H1 (cell line): ENCODE measurements around the gene POU6F2. TPM values are rescaled to one million over a fixed set of nuclear protein-coding genes. Genes with fewer than 3 reads are reported as not detected.

ENCODE experiments used
- TAF7 ChIP-seq: optimal IDR thresholded peaks from 2 replicates; pipeline ENCODE3; 2011; ENCODE audit warnings: low read depth, mild to moderate bottlenecking, inconsistent platforms, low read length, moderate library complexity, borderline replicate concordance
- TEAD4 ChIP-seq: IDR thresholded peaks from 2 replicates; pipeline ENCODE4 v1.6.1; 2012; ENCODE audit warnings: low read depth, low read length, inconsistent platforms, mixed read lengths
- polyA plus RNA-seq, 7 experiments: library from polyadenylated mRNA; depleted of rRNA in 3 of 7; stranded (reverse) in 5 of 7; unstranded in 2 of 7; fragments of >200 nt in 5 of 7; fragments of 200-250 nt in 2 of 7; gene quantifications; 1 replicate in 5 of 7; 2 replicates in 1 of 7; 4 replicates in 1 of 7; pipeline versions ENCODE4 v1.2.1 to v1.2.3, GENCODE V29; 2011 to 2013; ENCODE audit warnings: missing spikeins in 2 of 7, mixed read lengths in 2 of 7
- total RNA-seq: library from RNA; stranded (reverse); fragmentation: NEBNext Ultra II Directional; extraction: Animal tissue kit (Norgen Biotek cat#: 25700); gene quantifications from 2 replicates; pipeline ENCODE4 v1.2.1, GENCODE V29; 2021
- TF ChIP-seq, protein P1 (sequence below): fragments of 300-600 bp; sonication (generic); IDR thresholded peaks from 2 replicates; pipeline ENCODE4 v1.7.1; 2012; ENCODE audit warnings: low read length, moderate library complexity, mild to moderate bottlenecking, inconsistent platforms; ENCODE audit not compliant: insufficient replicate concordance

POU6F2 gene
- total and polyA plus RNA-seq, 2 of the 8 experiments (the other 6 are each of a cell fraction or from before 2014, with no cell fraction given): 1.1 to 2.0 TPM

DNA sequence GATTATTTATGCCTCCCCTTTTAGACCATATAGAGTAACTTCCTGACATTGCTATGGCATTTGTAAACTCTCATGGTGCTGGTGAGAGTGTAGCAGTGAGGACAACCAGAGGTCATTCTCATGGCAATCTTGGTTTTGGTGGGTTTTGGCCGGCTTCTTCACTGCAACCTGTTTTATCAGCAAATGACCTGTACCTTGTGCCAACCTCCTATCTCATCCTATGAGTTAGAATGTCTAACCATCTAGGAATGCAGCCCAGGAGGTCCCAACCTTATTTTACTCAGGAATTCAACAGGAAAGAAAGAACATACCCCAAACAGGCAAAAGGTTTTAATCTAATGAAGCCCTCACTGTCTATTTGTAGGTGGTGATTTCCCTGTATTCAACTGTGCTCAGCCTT is 383.1 kb downstream of the POU6F2 start (continued):
- TF ChIP-seq, protein P1, sequence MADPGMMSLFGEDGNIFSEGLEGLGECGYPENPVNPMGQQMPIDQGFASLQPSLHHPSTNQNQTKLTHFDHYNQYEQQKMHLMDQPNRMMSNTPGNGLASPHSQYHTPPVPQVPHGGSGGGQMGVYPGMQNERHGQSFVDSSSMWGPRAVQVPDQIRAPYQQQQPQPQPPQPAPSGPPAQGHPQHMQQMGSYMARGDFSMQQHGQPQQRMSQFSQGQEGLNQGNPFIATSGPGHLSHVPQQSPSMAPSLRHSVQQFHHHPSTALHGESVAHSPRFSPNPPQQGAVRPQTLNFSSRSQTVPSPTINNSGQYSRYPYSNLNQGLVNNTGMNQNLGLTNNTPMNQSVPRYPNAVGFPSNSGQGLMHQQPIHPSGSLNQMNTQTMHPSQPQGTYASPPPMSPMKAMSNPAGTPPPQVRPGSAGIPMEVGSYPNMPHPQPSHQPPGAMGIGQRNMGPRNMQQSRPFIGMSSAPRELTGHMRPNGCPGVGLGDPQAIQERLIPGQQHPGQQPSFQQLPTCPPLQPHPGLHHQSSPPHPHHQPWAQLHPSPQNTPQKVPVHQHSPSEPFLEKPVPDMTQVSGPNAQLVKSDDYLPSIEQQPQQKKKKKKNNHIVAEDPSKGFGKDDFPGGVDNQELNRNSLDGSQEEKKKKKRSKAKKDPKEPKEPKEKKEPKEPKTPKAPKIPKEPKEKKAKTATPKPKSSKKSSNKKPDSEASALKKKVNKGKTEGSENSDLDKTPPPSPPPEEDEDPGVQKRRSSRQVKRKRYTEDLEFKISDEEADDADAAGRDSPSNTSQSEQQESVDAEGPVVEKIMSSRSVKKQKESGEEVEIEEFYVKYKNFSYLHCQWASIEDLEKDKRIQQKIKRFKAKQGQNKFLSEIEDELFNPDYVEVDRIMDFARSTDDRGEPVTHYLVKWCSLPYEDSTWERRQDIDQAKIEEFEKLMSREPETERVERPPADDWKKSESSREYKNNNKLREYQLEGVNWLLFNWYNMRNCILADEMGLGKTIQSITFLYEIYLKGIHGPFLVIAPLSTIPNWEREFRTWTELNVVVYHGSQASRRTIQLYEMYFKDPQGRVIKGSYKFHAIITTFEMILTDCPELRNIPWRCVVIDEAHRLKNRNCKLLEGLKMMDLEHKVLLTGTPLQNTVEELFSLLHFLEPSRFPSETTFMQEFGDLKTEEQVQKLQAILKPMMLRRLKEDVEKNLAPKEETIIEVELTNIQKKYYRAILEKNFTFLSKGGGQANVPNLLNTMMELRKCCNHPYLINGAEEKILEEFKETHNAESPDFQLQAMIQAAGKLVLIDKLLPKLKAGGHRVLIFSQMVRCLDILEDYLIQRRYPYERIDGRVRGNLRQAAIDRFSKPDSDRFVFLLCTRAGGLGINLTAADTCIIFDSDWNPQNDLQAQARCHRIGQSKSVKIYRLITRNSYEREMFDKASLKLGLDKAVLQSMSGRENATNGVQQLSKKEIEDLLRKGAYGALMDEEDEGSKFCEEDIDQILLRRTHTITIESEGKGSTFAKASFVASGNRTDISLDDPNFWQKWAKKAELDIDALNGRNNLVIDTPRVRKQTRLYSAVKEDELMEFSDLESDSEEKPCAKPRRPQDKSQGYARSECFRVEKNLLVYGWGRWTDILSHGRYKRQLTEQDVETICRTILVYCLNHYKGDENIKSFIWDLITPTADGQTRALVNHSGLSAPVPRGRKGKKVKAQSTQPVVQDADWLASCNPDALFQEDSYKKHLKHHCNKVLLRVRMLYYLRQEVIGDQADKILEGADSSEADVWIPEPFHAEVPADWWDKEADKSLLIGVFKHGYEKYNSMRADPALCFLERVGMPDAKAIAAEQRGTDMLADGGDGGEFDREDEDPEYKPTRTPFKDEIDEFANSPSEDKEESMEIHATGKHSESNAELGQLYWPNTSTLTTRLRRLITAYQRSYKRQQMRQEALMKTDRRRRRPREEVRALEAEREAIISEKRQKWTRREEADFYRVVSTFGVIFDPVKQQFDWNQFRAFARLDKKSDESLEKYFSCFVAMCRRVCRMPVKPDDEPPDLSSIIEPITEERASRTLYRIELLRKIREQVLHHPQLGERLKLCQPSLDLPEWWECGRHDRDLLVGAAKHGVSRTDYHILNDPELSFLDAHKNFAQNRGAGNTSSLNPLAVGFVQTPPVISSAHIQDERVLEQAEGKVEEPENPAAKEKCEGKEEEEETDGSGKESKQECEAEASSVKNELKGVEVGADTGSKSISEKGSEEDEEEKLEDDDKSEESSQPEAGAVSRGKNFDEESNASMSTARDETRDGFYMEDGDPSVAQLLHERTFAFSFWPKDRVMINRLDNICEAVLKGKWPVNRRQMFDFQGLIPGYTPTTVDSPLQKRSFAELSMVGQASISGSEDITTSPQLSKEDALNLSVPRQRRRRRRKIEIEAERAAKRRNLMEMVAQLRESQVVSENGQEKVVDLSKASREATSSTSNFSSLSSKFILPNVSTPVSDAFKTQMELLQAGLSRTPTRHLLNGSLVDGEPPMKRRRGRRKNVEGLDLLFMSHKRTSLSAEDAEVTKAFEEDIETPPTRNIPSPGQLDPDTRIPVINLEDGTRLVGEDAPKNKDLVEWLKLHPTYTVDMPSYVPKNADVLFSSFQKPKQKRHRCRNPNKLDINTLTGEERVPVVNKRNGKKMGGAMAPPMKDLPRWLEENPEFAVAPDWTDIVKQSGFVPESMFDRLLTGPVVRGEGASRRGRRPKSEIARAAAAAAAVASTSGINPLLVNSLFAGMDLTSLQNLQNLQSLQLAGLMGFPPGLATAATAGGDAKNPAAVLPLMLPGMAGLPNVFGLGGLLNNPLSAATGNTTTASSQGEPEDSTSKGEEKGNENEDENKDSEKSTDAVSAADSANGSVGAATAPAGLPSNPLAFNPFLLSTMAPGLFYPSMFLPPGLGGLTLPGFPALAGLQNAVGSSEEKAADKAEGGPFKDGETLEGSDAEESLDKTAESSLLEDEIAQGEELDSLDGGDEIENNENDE: no peak
- TF ChIP-seq TEAD4: no peak
- no peak for TF ChIP-seq TAF7
